ENCODE results near the gene CCDC142.

GRCh38 chr2:74529357-74530238 lies 46.8 kb upstream of the CCDC142 start, which contains the start of the genes AUP1 and HTRA2:
- TF ChIP-seq POLR2A (IDR thresholded peaks at IDR 0.05): peak; percentile 22 to 79
- TF ChIP-seq CTCF (IDR thresholded peaks at IDR 0.05): peak in 2 of 5 experiments; percentile 40 to 61
